T-helper 17 cell (primary cell): ENCODE measurements around the gene AGAP1. TPM values are rescaled to one million over a fixed set of nuclear protein-coding genes. Genes with fewer than 3 reads are reported as not detected.
"Not testable (repeated sequence)": the region's sequence is repeated elsewhere in the genome, so short reads cannot be mapped to it uniquely, and the experiment has no call there.

Source experiments
- ATAC-seq: fragments of 150-1000 bp; cut with Tn5 transposase; 2 replicates; pipeline ENCODE4 v1.10.0; 2021; ENCODE audit warnings: mild to moderate bottlenecking, moderate library complexity
- DNase-seq, 3 donors: peaks; one replicate each; pipeline versions ENCODE4 v3.0.0 to v3.0.0-alpha.2; 2020 to 2021
- H3K9me3 ChIP-seq: one replicate; pipeline ENCODE4 v1.7.0; 2013; ENCODE audit warnings: low read length, mild to moderate bottlenecking; ENCODE audit not compliant: control insufficient read depth, poor library complexity, severe bottlenecking
- H3K27ac Mint-ChIP-seq: one replicate; pipeline ENCODE4 v1.8.0; 2022; ENCODE audit warnings: mild to moderate bottlenecking, moderate library complexity, mixed read lengths
- H3K27me3 Mint-ChIP-seq: one replicate; pipeline ENCODE4 v1.8.0; 2022; ENCODE audit warnings: mixed read lengths
- H3K36me3 Mint-ChIP-seq: one replicate; pipeline ENCODE4 v1.8.0; 2022; ENCODE audit warnings: low read depth, mixed read lengths
- H3K4me1 Mint-ChIP-seq: one replicate; pipeline ENCODE4 v1.8.0; 2022; ENCODE audit warnings: mild to moderate bottlenecking, mixed read lengths
- H3K4me3 Mint-ChIP-seq: one replicate; pipeline ENCODE4 v1.8.0; 2022; ENCODE audit warnings: mild to moderate bottlenecking, moderate library complexity, mixed read lengths
- total RNA-seq, 4 donors: library from RNA in 2 of 4; stranded (reverse) in 2 of 4; gene quantifications; one replicate each; pipeline ENCODE4 v1.2.3 and lab custom pipeline; 2022 to 2026

AGAP1 gene
- total RNA-seq, 2 donors from 2014 or later: 7.6 to 16.8 TPM

DNA sequence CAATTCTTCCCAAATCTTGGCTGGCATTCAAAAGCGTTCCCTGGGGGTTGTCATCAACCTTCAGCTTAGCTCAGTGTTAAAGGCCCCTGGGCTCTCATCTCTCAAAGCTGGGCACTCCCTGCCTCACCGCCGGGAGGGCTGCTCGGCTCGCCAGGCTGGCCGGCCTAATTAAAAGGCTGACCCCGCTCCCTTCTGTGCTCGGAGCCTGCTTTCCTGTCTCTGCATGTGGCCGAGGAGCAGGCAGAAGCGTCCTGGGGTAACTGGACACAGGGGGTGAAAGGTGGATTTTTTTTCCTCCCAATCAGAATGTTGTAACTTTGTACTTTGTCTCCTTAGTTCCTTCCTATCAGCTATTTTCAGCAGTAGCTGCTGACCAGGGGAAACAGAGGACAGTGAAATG lies 443.2 kb downstream of the AGAP1 start:
- peaks cover 5% of the 10 kb centered on the region for H3K36me3 Mint-ChIP-seq
- no peaks in the 10 kb centered on the region for H3K9me3 ChIP-seq
- no peak overlapping the region for H3K27ac Mint-ChIP-seq
- peaks cover 2% of the 10 kb centered on the region for H3K4me1 Mint-ChIP-seq
- DNase-seq (no peak), ATAC-seq (no peak)
- H3K4me3 Mint-ChIP-seq: no peak overlapping the region
- no peaks in the 10 kb centered on the region for H3K27me3 Mint-ChIP-seq

DNA sequence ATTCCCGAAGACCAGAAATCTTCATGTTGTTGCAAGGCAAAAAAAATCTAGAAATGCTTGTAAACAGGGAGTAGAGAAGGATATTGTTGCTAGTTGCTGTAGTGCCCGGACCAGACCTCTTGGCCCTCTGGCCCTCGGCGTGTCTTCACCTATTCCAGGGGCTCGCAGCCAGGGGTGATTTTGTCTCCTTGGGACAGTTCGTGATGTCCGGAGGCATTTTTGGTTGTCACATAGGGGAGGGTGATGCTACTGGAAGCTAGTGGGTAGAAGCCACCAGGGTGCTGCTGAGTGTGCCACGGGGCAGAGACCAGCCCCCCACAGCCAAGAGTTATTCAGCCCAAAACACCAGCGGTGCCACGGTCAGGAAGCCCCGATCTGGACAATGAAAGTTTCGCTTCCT lies 443.7 kb downstream of the AGAP1 start:
- H3K9me3 ChIP-seq: no peaks in the 10 kb centered on the region
- H3K4me1 Mint-ChIP-seq: peaks cover 2% of the 10 kb centered on the region
- peaks cover 3% of the 10 kb centered on the region for H3K36me3 Mint-ChIP-seq
- no peak overlapping the region for H3K27ac Mint-ChIP-seq
- DNase-seq (no peak), ATAC-seq (no peak)
- no peak overlapping the region for H3K4me3 Mint-ChIP-seq
- H3K27me3 Mint-ChIP-seq: no peaks in the 10 kb centered on the region

DNA sequence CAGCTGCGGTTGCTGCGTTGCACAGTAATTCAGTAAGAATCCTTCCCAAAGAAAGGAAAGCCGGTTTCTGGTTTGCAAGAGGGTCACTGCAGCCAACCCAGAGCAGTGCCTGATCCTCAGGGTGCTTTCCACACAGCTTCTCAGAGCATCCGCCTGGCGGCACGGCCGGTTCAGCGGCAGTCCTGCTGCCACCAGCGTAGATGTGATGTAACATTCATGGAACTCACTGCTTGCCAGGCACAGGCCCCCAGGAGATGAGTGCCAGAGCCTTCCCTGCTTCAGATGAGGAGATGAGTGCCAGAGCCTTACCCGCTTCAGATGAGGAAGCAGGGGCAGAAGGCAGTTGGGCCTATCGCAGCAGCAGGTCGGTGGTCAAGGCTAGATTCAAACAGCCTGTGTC lies 444.1 kb downstream of the AGAP1 start:
- H3K4me1 Mint-ChIP-seq: peaks cover 2% of the 10 kb centered on the region
- ATAC-seq: no peak
- no peak overlapping the region for H3K4me3 Mint-ChIP-seq
- no peaks in the 10 kb centered on the region for H3K9me3 ChIP-seq
- no peak overlapping the region for H3K27ac Mint-ChIP-seq
- peaks cover 3% of the 10 kb centered on the region for H3K36me3 Mint-ChIP-seq
- no peaks in the 10 kb centered on the region for H3K27me3 Mint-ChIP-seq
- no peak for DNase-seq

DNA sequence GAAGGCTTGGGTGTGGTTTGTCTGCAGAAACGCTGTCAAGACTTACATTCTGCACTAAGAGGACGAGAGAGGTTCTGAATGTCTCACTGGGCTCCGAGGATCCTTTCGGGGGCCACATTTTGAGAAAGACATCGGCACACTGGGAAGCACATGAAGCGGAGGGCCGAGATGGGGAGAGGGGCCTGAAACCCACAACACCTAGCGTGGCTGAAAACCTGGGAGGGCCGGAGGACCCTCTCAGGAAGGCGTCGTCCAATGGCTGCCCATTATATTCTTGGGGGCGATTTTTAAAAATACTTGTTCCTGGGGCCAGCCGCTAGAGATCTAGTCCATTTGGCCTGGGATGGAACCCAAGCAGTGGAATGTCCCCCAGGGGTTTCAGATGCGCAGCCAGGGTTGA lies 444.8 kb downstream of the AGAP1 start:
- H3K9me3 ChIP-seq: no peaks in the 10 kb centered on the region
- Mint-ChIP-seq H3K27ac (no peak overlapping the region), H3K27me3 (no peaks in the 10 kb centered on the region), H3K4me1 (no peaks in the 10 kb centered on the region), H3K36me3 (no peaks in the 10 kb centered on the region), H3K4me3 (no peak overlapping the region)
- no peak for ATAC-seq
- no peak for DNase-seq

DNA sequence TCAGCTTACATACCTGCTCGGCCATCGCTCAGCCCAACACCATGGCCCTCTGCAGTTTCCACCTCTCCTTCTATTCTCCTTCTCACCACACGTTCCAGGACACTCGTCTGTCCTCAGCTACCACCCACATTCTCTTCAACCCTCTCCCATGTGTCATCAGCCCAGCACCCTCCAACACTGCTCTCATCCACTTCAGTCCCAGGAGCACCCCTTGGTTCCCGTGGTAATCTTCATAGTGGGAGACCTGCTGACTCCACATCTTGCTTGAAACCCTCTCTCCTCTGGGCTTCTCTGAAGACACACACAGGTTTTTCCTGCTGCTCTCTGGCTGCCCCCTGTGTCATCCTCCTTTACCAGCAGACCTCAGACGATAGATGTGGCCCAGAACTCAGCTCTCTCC lies 445.6 kb downstream of the AGAP1 start:
- Mint-ChIP-seq H3K4me3 (no peak overlapping the region), H3K27me3 (no peaks in the 10 kb centered on the region), H3K36me3 (no peaks in the 10 kb centered on the region), H3K4me1 (no peaks in the 10 kb centered on the region), H3K27ac (no peak overlapping the region)
- DNase-seq (no peak), ATAC-seq (no peak)
- H3K9me3 ChIP-seq: no peaks in the 10 kb centered on the region

DNA sequence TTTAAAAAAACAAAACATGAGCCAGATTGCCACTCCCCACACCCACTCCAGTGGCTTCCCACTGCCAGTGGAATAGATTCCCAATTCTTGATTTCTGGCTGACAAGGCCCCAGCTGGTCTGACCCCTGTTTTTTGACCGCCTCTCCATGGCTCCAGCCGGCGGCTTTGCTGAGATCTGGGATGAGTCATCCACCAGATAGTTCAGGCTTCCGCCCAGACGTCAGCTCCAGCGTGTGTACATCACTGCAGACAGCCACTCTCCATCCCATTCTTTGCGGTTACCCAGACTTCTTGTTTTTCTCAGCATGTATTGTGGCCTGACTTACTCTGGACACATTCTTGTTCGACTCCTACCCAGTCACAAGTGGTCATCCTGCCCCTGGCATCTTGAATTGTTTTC lies 446.5 kb downstream of the AGAP1 start:
- no peak overlapping the region for H3K4me3 Mint-ChIP-seq
- ATAC-seq: no peak
- no peaks in the 10 kb centered on the region for H3K4me1 Mint-ChIP-seq
- H3K9me3 ChIP-seq: no peaks in the 10 kb centered on the region
- no peaks in the 10 kb centered on the region for H3K36me3 Mint-ChIP-seq
- no peak overlapping the region for H3K27ac Mint-ChIP-seq
- no peaks in the 10 kb centered on the region for H3K27me3 Mint-ChIP-seq
- no peak for DNase-seq

DNA sequence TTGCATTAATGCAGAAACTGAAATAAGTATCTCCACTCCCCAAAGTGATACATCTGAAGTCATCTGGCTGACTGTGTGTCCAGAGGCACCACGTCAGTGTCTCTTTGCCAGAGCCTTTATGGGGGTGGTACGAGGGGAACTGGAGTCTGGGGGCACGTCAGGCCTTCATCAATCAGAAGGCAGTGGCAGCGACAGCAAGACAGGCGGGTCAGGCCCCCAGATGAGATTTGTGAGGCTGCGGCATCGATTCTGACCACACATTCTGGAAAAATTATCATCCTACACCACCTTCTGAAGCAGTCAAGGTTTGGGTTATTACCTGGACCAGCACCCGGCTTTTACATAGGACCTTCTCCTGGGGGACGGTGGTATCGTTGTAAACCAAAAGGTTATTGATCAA lies 450.7 kb downstream of the AGAP1 start:
- no peak overlapping the region for H3K27ac Mint-ChIP-seq
- H3K9me3 ChIP-seq: no peaks in the 10 kb centered on the region
- no peak for ATAC-seq
- H3K36me3 Mint-ChIP-seq: no peaks in the 10 kb centered on the region
- peaks cover 3% of the 10 kb centered on the region for H3K27me3 Mint-ChIP-seq
- no peaks in the 10 kb centered on the region for H3K4me1 Mint-ChIP-seq
- no peak overlapping the region for H3K4me3 Mint-ChIP-seq
- no peak for DNase-seq

DNA sequence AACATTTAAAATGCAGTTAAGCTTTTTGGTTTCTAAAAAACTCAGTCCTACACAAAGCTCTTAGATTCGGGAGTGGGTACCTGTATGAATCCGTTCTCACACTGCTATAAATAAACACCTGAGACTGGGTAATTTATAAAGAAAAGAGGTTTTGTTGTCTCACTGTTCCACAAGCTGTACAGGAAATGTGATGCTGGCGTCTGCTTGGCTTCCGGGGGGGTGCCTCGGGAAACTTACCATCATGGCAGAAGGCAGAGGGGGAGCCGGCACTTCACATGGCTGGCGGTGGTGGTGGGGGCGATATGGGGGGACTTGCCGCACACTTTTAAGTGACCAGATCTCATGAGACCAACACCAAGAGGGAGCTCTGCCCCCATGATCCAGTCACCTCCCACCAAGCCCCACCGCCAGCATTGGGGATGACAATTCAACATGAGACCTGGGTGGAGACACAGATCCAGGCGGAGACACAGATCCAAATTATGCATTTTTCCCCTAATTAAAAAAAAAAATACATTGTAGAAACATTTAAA lies 451.8 kb downstream of the AGAP1 start:
- Mint-ChIP-seq H3K27me3 (peaks cover 10% of the 10 kb centered on the region), H3K4me3 (no peak overlapping the region), H3K4me1 (peaks cover 7% of the 10 kb centered on the region), H3K36me3 (no peaks in the 10 kb centered on the region), H3K27ac (no peak overlapping the region)
- H3K9me3 ChIP-seq: no peaks in the 10 kb centered on the region
- ATAC-seq: peak; percentile 18
- no peak for DNase-seq

DNA sequence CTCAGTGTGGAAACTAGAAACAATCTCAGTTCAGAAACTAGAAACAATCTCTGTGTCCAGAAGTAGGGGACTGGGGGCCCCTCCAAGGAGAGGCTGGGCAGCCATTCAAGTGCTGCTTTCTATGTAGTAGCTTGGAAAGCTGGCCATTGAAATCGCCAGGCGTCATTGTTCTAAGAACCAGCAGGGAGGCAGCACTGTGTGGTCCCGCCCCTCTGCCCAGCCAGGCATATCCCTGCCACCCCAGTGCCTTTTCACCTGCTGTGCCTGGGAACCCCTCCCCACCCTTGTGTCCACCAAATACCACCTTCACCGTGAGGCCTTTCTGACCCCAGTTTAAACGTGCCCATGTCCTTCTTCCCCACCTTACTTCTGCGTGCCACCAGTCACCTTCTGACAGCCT lies 452.7 kb downstream of the AGAP1 start:
- H3K4me1 Mint-ChIP-seq: peaks cover 10% of the 10 kb centered on the region
- no peak overlapping the region for H3K27ac Mint-ChIP-seq
- peaks cover 10% of the 10 kb centered on the region for H3K27me3 Mint-ChIP-seq
- H3K9me3 ChIP-seq: no peaks in the 10 kb centered on the region
- ATAC-seq (no peak), DNase-seq (no peak)
- no peaks in the 10 kb centered on the region for H3K36me3 Mint-ChIP-seq
- H3K4me3 Mint-ChIP-seq: no peak overlapping the region

DNA sequence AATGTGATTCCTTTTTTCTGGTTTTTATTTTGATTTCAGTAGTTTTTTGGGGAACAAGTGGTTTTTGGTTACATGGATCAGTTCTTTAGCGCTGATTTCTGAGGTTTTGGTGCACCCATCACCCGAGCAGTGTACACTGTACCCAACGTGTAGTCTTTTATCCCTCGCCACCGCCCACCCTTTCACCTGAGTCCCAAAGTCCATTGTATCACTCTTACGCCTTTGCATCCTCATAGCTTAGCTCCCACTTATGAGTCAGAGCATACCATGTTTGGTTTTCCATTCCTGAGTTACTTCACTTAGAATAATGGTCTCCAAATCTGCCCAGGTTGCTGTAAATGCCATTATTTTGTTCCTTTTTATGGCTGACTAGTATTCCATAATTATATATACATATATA lies 453.2 kb downstream of the AGAP1 start:
- H3K4me1 Mint-ChIP-seq: peaks cover 14% of the 10 kb centered on the region
- not testable (repeated sequence) for H3K4me3 Mint-ChIP-seq, H3K27ac Mint-ChIP-seq, H3K36me3 Mint-ChIP-seq, H3K27me3 Mint-ChIP-seq, H3K9me3 ChIP-seq, DNase-seq, ATAC-seq

DNA sequence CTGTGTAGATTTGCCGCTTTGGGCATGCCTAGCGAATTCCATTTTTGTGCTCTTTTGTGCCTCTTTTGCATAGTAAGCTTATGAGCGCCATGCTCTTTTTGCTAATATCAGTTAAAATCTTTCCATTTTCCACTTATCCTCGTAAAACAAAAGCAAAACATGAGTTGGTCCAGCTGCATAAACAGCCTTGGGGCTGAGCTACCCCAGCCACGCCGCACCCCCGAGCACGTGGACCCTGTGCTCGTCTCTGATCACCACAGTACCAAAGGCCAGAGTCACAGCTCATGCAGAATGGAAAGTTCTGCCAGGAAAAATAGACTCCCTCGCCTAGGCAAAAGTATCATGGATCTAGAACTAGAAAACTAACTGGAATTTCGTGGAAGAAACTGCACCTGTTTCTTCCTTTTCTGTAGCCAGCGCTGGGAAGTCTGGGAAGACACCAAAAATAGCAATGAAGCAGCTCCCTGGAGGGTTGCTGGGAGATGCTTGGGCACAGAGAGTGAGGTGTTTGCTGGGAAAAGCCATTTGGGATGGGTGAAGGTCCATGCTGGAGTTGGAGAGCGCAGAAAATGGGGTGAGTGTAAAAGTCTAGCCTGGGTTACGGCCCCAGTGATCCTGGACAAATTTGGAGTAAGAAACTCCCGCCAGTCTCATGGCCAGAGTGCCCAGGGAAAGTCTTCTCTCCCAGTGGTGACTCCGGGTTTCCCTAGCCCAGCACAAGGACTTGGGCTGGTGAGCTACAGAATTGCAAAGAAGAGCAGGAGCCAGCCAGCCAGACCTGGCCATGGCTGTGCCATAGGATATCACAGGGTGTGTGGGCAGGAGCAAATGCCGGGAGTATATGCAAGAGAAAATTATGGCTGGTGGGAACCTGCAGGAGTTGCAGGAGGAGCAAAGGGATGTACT lies 456.0 kb downstream of the AGAP1 start:
- H3K27ac Mint-ChIP-seq: no peak overlapping the region
- H3K27me3 Mint-ChIP-seq: peaks cover 10% of the 10 kb centered on the region
- H3K9me3 ChIP-seq: no peaks in the 10 kb centered on the region
- DNase-seq (no peak), ATAC-seq (no peak)
- no peaks in the 10 kb centered on the region for H3K36me3 Mint-ChIP-seq
- H3K4me1 Mint-ChIP-seq: peaks cover 16% of the 10 kb centered on the region
- no peak overlapping the region for H3K4me3 Mint-ChIP-seq

DNA sequence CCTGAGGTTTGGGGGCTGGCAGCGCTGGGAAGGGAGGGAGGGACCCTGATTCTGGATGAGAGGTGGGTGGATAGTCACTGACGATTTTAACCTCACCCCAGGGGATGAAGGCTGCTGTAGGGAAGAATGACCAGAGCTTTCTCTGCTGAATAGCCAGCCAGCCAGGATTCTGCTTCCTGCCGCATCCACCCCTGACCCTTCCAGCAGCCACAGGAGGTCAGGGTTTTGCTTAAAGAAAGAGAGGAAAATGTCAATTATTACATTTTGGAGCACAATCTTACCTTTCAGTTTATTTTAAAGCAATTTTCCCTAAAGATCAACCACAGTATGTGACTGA lies 456.6 kb downstream of the AGAP1 start:
- Mint-ChIP-seq H3K4me3 (no peak overlapping the region), H3K36me3 (no peaks in the 10 kb centered on the region)

DNA sequence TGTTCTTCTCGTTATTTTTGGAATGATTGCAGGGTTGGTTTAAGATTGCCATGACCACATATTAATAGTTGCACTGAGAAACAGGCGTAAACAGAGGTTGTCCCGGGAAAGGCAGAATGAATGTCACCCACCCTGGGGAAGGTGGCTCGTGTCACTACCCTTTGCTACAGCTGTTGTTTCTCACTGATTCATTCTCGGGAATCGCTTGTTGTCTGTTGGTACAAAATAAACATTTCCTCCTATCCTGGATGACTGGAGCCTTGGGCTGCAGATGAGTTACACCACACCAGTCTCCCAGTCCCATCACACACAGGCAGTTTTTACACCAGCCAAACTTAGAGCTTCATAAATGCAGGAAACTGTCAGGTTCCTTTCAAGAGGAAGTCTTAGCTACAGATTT lies 457.6 kb downstream of the AGAP1 start:
- H3K27ac Mint-ChIP-seq: no peak overlapping the region
- peak; percentile 22 for ATAC-seq

More for the DNA sequence above, 456.6 kb downstream of the AGAP1 start:
- H3K9me3 ChIP-seq: no peaks in the 10 kb centered on the region
- Mint-ChIP-seq H3K27me3 (peaks cover 10% of the 10 kb centered on the region), H3K27ac (no peak overlapping the region), H3K4me1 (peaks cover 16% of the 10 kb centered on the region)
- no peak for DNase-seq
- no peak for ATAC-seq

DNA sequence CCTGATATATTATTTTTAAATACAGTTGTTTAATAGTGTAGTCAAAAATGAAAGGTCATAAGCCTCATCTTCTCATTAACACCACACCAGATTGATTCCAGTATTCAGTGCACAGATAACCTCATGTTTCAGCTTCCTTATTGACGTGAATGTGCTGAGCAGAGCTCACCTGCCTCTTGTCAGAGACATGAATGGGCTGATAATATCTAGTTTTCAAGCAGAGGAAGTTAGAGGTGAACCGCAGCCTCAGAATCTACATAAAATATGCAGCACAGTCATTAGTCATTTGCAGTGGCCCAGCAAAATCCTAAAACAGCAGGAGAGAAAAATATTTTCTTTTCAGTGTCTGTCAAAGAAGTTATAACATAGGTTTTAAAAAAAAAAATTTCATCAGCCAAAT lies 458.1 kb downstream of the AGAP1 start:
- Mint-ChIP-seq H3K36me3 (peaks cover 3% of the 10 kb centered on the region), H3K4me3 (no peak overlapping the region), H3K4me1 (peaks cover 19% of the 10 kb centered on the region), H3K27ac (no peak overlapping the region), H3K27me3 (peaks cover 15% of the 10 kb centered on the region)
- peak; percentile 96 for ATAC-seq
- no peaks in the 10 kb centered on the region for H3K9me3 ChIP-seq
- no peak for DNase-seq

More for the DNA sequence above, 457.6 kb downstream of the AGAP1 start:
- Mint-ChIP-seq H3K27me3 (peaks cover 15% of the 10 kb centered on the region), H3K4me3 (no peak overlapping the region), H3K36me3 (no peaks in the 10 kb centered on the region), H3K4me1 (peaks cover 16% of the 10 kb centered on the region)
- no peaks in the 10 kb centered on the region for H3K9me3 ChIP-seq
- DNase-seq: no peak
